Epithelial cell of proximal tubule (primary cell): ENCODE measurements around the gene PTPRD. TPM values are rescaled to one million over a fixed set of nuclear protein-coding genes. Genes with fewer than 3 reads are reported as not detected.

Source experiments
- DNase-seq: peaks from one replicate; pipeline ENCODE4 v3.0.0-alpha.2; 2011; ENCODE audit warnings: low read depth
- H3K4me3 ChIP-seq: 2 replicates; pipeline ENCODE4 v1.5.1; 2011; ENCODE audit warnings: low read depth, mild to moderate bottlenecking, low read length
- CTCF ChIP-seq: conservative IDR thresholded peaks from 2 replicates; pipeline ENCODE4 v1.5.1; 2012; ENCODE audit warnings: low read depth, mild to moderate bottlenecking, low read length
- total RNA-seq: library from RNA; depleted of rRNA; stranded (reverse); fragments of >200 nt; gene quantifications from 2 replicates; pipeline ENCODE4 v1.2.3, GENCODE V29; 2015

Gene PTPRD
- total RNA-seq, 1 donor from 2014 or later = 3.2 TPM

GRCh38 chr9:8309258-8309657, 2303.5 kb downstream of the PTPRD start:
- DNase-seq = no peak
- H3K4me3 ChIP-seq = no peak overlapping the region
- TF ChIP-seq CTCF = no peak

DNA sequence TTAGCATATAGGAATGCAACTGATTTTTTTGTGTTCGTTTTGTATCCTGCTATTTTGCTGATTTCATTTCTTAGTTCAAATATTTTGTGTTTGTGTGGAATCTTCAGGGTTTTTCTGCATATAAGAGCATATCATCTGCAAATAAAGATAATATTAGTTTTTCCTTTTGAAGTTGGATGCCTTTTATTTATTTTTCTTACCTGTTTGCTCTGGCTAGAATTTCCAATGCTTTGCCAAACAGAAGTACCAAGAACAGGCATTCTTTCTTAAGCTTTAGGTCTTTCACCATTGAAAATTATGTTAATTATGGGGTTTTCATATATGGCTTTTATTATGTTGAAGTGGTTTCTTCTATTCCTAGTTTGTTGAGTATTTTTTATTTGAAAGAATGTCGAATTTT, 2308.1 kb downstream of the PTPRD start:
- no peak for TF ChIP-seq CTCF
- no peak for DNase-seq
- no peak overlapping the region for H3K4me3 ChIP-seq

GRCh38 chr9:8301296-8301695, 2311.5 kb downstream of the PTPRD start:
- no peak overlapping the region for H3K4me3 ChIP-seq
- DNase-seq = no peak
- no peak for TF ChIP-seq CTCF

DNA sequence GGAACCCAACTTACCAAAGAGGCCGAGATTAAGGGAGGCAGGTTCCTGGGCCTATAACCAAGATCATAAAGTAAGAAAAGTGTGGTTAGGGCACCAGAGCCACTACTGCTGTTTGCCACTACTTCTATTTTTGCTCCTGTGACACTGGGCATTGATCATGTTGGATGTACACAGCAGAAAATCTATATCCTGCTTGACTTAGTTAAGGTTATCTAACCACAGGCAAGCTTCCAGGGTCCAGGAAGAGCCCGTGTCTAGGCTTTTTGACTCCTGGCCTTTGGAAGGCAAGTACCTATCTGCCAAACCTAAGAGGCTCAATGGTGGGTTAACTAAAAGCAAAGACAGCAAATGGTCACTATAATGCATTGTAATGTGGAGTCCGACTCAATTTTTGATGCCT, 2315.8 kb downstream of the PTPRD start:
- no peak for TF ChIP-seq CTCF
- no peak for DNase-seq
- H3K4me3 ChIP-seq = no peak overlapping the region

DNA sequence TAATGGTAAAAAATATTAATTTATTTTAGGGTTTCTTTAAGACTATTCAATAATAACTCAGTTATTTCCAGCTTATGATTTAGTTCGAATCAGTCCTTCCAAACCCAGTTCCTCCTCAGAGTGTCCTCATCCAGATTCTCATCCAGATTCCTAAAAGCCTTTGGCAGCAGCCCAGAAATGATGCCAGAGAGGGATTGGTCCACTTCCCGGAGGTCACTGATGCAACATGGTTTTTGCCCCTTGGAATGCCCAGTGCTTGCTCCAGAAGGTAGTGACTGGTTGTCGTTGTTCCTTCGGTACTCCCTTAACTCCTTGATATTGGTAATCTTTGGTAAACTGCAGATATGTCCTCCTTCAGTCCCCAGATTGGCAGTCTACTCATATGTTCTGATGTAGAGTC, 2320.1 kb downstream of the PTPRD start:
- no peak for DNase-seq
- no peak for TF ChIP-seq CTCF
- H3K4me3 ChIP-seq = no peak overlapping the region

DNA sequence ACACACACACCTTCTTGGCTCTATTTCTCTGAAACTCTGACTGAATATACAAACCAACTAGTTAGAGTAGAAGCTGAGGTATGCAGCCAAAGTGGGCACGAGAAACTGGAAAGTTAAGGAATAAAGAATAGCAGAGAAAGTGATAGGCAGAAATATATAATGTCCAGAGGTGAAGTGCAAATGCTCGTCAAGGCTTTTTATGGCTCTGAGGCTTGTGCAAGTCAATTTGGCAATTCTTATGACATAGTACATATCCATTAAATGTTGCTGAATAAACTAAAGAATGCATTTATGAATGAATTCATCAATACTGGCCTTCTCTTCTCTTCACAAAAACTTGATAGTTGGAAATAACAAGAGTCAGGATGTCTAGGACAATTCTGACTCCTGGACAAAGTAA, 2323.1 kb downstream of the PTPRD start:
- no peak for DNase-seq
- TF ChIP-seq CTCF = no peak
- H3K4me3 ChIP-seq = no peak overlapping the region

- TF ChIP-seq CTCF = no peak
- no peak for DNase-seq
- H3K4me3 ChIP-seq = no peak overlapping the region
These were observed 2324.8 kb downstream of the PTPRD start for GRCh38 chr9:8287970-8288369.
